A673 (cell line): ENCODE data around the gene MYO7B. TPM values are rescaled to one million over a fixed set of nuclear protein-coding genes. Genes with fewer than 3 reads are reported as not detected.
"Not testable (repeated sequence)": the region's sequence is repeated elsewhere in the genome, so short reads cannot be mapped to it uniquely, and the experiment has no call there.

ENCODE experiments used
- BruUV-seq: library from RNA; stranded (reverse); fragments of 400-500 nt; replicated peaks from 2 replicates; lab custom pipeline; 2021; lab: Mats Ljungman, UMichigan
- CTCF ChIA-PET: fragments of 300-600 bp; sonication (Branson Sonifier 250); formaldehyde crosslinking; loops from one replicate; lab custom pipeline; 2022; ENCODE audit warnings: antibody characterized with exemption; lab: Charles Lee
- POLR2A ChIA-PET: fragments of 300-600 bp; sonication (Branson Sonifier 250); formaldehyde crosslinking; loops from one replicate; lab custom pipeline; 2022; ENCODE audit warnings: antibody characterized with exemption; ENCODE audit not compliant: low non-redundant PET; lab: Charles Lee
- DNase-seq: peaks from one replicate; pipeline ENCODE4 v3.0.0-alpha.2; 2015; ENCODE audit warnings: low spot score
- H3K27ac ChIP-seq: fragments of 200-600 bp; sonication (generic); 2 replicates; pipeline ENCODE4 v1.5.1; 2016; ENCODE audit warnings: mixed run types, low read depth, mild to moderate bottlenecking, mixed read lengths, antibody characterized with exemption, low read length; ENCODE audit not compliant: poor library complexity, severe bottlenecking
- H3K27me3 ChIP-seq: fragments of 200-600 bp; sonication (generic); replicated peaks from 2 replicates; pipeline ENCODE4 v1.6.1; 2017; ENCODE audit warnings: mixed run types, low read depth, mild to moderate bottlenecking, mixed read lengths, antibody characterized with exemption, low read length; ENCODE audit not compliant: insufficient read depth, poor library complexity
- H3K36me3 ChIP-seq: fragments of 200-600 bp; sonication (generic); 2 replicates; pipeline ENCODE4 v1.6.1; 2016; ENCODE audit warnings: mixed run types, mild to moderate bottlenecking, mixed read lengths, antibody characterized with exemption, low read length; ENCODE audit not compliant: insufficient read depth, poor library complexity, severe bottlenecking
- H3K4me1 ChIP-seq: fragments of 200-600 bp; sonication (generic); 2 replicates; pipeline ENCODE4 v1.6.1; 2017; ENCODE audit warnings: mixed run types, mild to moderate bottlenecking, mixed read lengths, antibody characterized with exemption, low read length; ENCODE audit not compliant: insufficient read depth, poor library complexity, severe bottlenecking
- H3K4me3 ChIP-seq: fragments of 200-600 bp; sonication (generic); 2 replicates; pipeline ENCODE4 v1.5.1; 2016; ENCODE audit warnings: low read depth, mixed run types, mild to moderate bottlenecking, mixed read lengths, low read length; ENCODE audit not compliant: poor library complexity, severe bottlenecking
- H3K9me3 ChIP-seq: fragments of 200-600 bp; sonication (generic); 2 replicates; pipeline ENCODE4 v1.6.1; 2016; ENCODE audit warnings: mixed run types, low read depth, mild to moderate bottlenecking, mixed read lengths, antibody characterized with exemption, low read length; ENCODE audit not compliant: poor library complexity, severe bottlenecking
- CTCF ChIP-seq: fragments of 300-800, 200-600 bp; sonication (generic); conservative IDR thresholded peaks from 2 replicates; pipeline ENCODE4 v1.5.1; 2017; ENCODE audit warnings: low read depth, mild to moderate bottlenecking, antibody characterized with exemption, low read length, moderate library complexity, mixed read lengths
- EZH2 ChIP-seq: fragments of 200-600 bp; sonication (generic); IDR thresholded peaks from 2 replicates; pipeline ENCODE4 v1.6.1; 2017; ENCODE audit warnings: borderline replicate concordance, low read depth, mild to moderate bottlenecking, mixed read lengths, antibody characterized with exemption, low read length; ENCODE audit not compliant: poor library complexity, severe bottlenecking
- intact Hi-C: fragments of 100-400 bp; cut with micrococcal nuclease; formaldehyde crosslinking; loops from one replicate; pipeline ENCODE4 v1.10.0; 2022; ENCODE audit not compliant: unreplicated experiment
- total RNA-seq: library from RNA; stranded (reverse); gene quantifications from 2 replicates; pipeline ENCODE4 v1.2.3, GENCODE V29; 2021

The MYO7B gene
- total RNA-seq, 1 experiment from 2014 or later: 0.24 TPM

- CTCF ChIA-PET: no interaction called here
- no peak overlapping the region for H3K4me3 ChIP-seq
- no peaks in the 10 kb centered on the region for H3K4me1 ChIP-seq
- no peak overlapping the region for H3K27ac ChIP-seq
- intact Hi-C loops: no loop called here
- H3K36me3 ChIP-seq: no peaks in the 10 kb centered on the region
- BruUV-seq: no TSS peak
- DNase-seq: no peak
- H3K27me3 ChIP-seq: peaks cover 3% of the 10 kb centered on the region
- TF ChIP-seq CTCF: no peak
- no peak for TF ChIP-seq EZH2
- POLR2A ChIA-PET: no interaction called here
- no peaks in the 10 kb centered on the region for H3K9me3 ChIP-seq
Observed at GRCh38 chr2:127542231-127542630, 6.7 kb downstream of the MYO7B start.

GRCh38 chr2:127543013-127543501 is 7.6 kb downstream of the MYO7B start:
- H3K4me1 ChIP-seq, H3K27me3 ChIP-seq, H3K27ac ChIP-seq, BruUV-seq, DNase-seq, intact Hi-C loops, H3K36me3 ChIP-seq, POLR2A ChIA-PET, H3K4me3 ChIP-seq, H3K9me3 ChIP-seq, CTCF ChIA-PET: not testable (repeated sequence)

- BruUV-seq: no TSS peak
- CTCF ChIA-PET: no interaction called here
- DNase-seq: no peak
- no peaks in the 10 kb centered on the region for H3K9me3 ChIP-seq
- no peak overlapping the region for H3K4me3 ChIP-seq
- H3K36me3 ChIP-seq: no peaks in the 10 kb centered on the region
- H3K4me1 ChIP-seq: no peaks in the 10 kb centered on the region
- POLR2A ChIA-PET: no interaction called here
- no peak for TF ChIP-seq CTCF
- no peak for TF ChIP-seq EZH2
- peaks cover 17% of the 10 kb centered on the region for H3K27me3 ChIP-seq
- no peak overlapping the region for H3K27ac ChIP-seq
- intact Hi-C loops: no loop called here
Observed at GRCh38 chr2:127545189-127545588, 9.7 kb downstream of the MYO7B start.

- no peak for DNase-seq
- intact Hi-C loops: no loop called here
- no peak overlapping the region for H3K27ac ChIP-seq
- no TSS peak for BruUV-seq
- peaks cover 17% of the 10 kb centered on the region for H3K27me3 ChIP-seq
- CTCF ChIA-PET: no interaction called here
- H3K4me1 ChIP-seq: no peaks in the 10 kb centered on the region
- no peaks in the 10 kb centered on the region for H3K36me3 ChIP-seq
- TF ChIP-seq EZH2 (no peak), CTCF (no peak)
- no peak overlapping the region for H3K4me3 ChIP-seq
- H3K9me3 ChIP-seq: no peaks in the 10 kb centered on the region
- POLR2A ChIA-PET: interaction anchor here (0.6 kb wide), 1 partner anchor 100 kb away, joined by 4 read pairs; no protein-coding TSS in a partner anchor
Observed at GRCh38 chr2:127545796-127546195, 10.3 kb downstream of the MYO7B start.
